H9 (cell line): ENCODE data around the gene FAM81A. TPM values are rescaled to one million over a fixed set of nuclear protein-coding genes. Genes with fewer than 3 reads are reported as not detected.

Experiments used
- DNase-seq: peaks from one replicate; pipeline ENCODE4 v3.0.0-alpha.2; 2017
- H2AFZ ChIP-seq: one replicate; pipeline ENCODE4 v1.6.1; 2013; ENCODE audit warnings: mild to moderate bottlenecking, low read length, control low read depth, moderate library complexity
- H2AK5ac ChIP-seq: 2 replicates; pipeline ENCODE4 v1.6.1; 2013; ENCODE audit warnings: low read length, control low read depth, mixed read lengths; ENCODE audit not compliant: insufficient read length
- H2BK120ac ChIP-seq: one replicate; pipeline ENCODE4 v1.6.1; 2013; ENCODE audit warnings: low read depth, mild to moderate bottlenecking, low read length, control low read depth, inconsistent platforms; ENCODE audit not compliant: poor library complexity, severe bottlenecking
- H2BK12ac ChIP-seq: 2 replicates; pipeline ENCODE4 v1.6.1; 2013; ENCODE audit warnings: low read length, control low read depth, mixed read lengths, low read depth; ENCODE audit not compliant: insufficient read length
- H2BK15ac ChIP-seq: 2 replicates; pipeline ENCODE4 v1.6.1; 2013; ENCODE audit warnings: low read depth, low read length, control low read depth
- H2BK20ac ChIP-seq: one replicate; pipeline ENCODE4 v1.6.1; 2013; ENCODE audit warnings: low read depth, mild to moderate bottlenecking, low read length, control low read depth, inconsistent platforms; ENCODE audit not compliant: poor library complexity, severe bottlenecking
- H2BK5ac ChIP-seq: 2 replicates; pipeline ENCODE4 v1.6.1; 2013; ENCODE audit warnings: low read length, control low read depth, mixed read lengths; ENCODE audit not compliant: insufficient read length
- H3K14ac ChIP-seq: 2 replicates; pipeline ENCODE4 v1.6.1; 2013; ENCODE audit warnings: low read length, control low read depth; ENCODE audit not compliant: insufficient read depth
- H3K18ac ChIP-seq: 2 replicates; pipeline ENCODE4 v1.6.1; 2013; ENCODE audit warnings: low read depth, mild to moderate bottlenecking, mixed read lengths, low read length, control low read depth; ENCODE audit not compliant: insufficient read length
- H3K23ac ChIP-seq: 2 replicates; pipeline ENCODE4 v1.6.1; 2013; ENCODE audit warnings: low read length, control low read depth, mixed read lengths, low read depth; ENCODE audit not compliant: insufficient read length
- H3K23me2 ChIP-seq: 2 replicates; pipeline ENCODE4 v1.6.1; 2013; ENCODE audit warnings: low read depth, mild to moderate bottlenecking, mixed read lengths, low read length, control low read depth; ENCODE audit not compliant: insufficient read length, poor library complexity, severe bottlenecking
- H3K27ac ChIP-seq: 2 replicates; pipeline ENCODE4 v1.5.1; 2013; ENCODE audit warnings: low read length, control low read depth, mixed read lengths, low read depth; ENCODE audit not compliant: insufficient read length
- H3K27me3 ChIP-seq: 2 replicates; pipeline ENCODE4 v1.6.1; 2013; ENCODE audit warnings: low read length, control low read depth, inconsistent platforms; ENCODE audit not compliant: insufficient read depth
- H3K4ac ChIP-seq: 2 replicates; pipeline ENCODE4 v1.6.1; 2013; ENCODE audit warnings: low read depth, mild to moderate bottlenecking, control low read depth, inconsistent platforms, low read length, moderate library complexity
- H3K4me1 ChIP-seq: 2 replicates; pipeline ENCODE4 v1.6.1; 2013; ENCODE audit warnings: low read length, control low read depth, inconsistent platforms; ENCODE audit not compliant: insufficient read depth
- H3K4me2 ChIP-seq: 2 replicates; pipeline ENCODE4 v1.6.1; 2013; ENCODE audit warnings: low read length, control low read depth, mixed read lengths; ENCODE audit not compliant: insufficient read length, insufficient read depth
- H3K56ac ChIP-seq: 2 replicates; pipeline ENCODE4 v1.6.1; 2013; ENCODE audit warnings: low read depth, mild to moderate bottlenecking, mixed read lengths, low read length, control low read depth; ENCODE audit not compliant: insufficient read length
- H3K79me1 ChIP-seq: 2 replicates; pipeline ENCODE4 v1.6.1; 2013; ENCODE audit warnings: low read depth, mild to moderate bottlenecking, moderate library complexity, low read length, control low read depth, inconsistent platforms; ENCODE audit not compliant: insufficient read depth, poor library complexity, severe bottlenecking
- H3K79me2 ChIP-seq: 2 replicates; pipeline ENCODE4 v1.6.1; 2013; ENCODE audit warnings: low read length, control low read depth, inconsistent platforms; ENCODE audit not compliant: insufficient read depth
- H3K9ac ChIP-seq: 2 replicates; pipeline ENCODE4 v1.6.1; 2013; ENCODE audit warnings: low read length, control low read depth, mixed read lengths; ENCODE audit not compliant: insufficient read length; ENCODE audit errors: extremely low read depth
- H3K9me3 ChIP-seq: one replicate; pipeline ENCODE4 v1.6.1; 2013; ENCODE audit warnings: low read depth, low read length, inconsistent platforms; ENCODE audit not compliant: control insufficient read depth
- H3T11ph ChIP-seq: one replicate; pipeline ENCODE4 v1.6.1; 2013; ENCODE audit warnings: mild to moderate bottlenecking, low read length, control low read depth, inconsistent platforms
- H4K20me1 ChIP-seq: one replicate; pipeline ENCODE4 v1.6.1; 2013; ENCODE audit not compliant: control insufficient read depth, insufficient read length, insufficient read depth
- H4K5ac ChIP-seq: 2 replicates; pipeline ENCODE4 v1.6.1; 2013; ENCODE audit warnings: low read depth, mild to moderate bottlenecking, mixed read lengths, low read length, control low read depth; ENCODE audit not compliant: insufficient read length
- H4K8ac ChIP-seq: replicated peaks from 2 replicates; pipeline ENCODE4 v1.6.1; 2013; ENCODE audit warnings: low read length, control low read depth, mixed read lengths, low read depth; ENCODE audit not compliant: insufficient read length
- H4K91ac ChIP-seq: 2 replicates; pipeline ENCODE4 v1.6.1; 2013; ENCODE audit warnings: low read depth, mild to moderate bottlenecking, moderate library complexity, mixed read lengths, low read length, control low read depth; ENCODE audit not compliant: insufficient read length
- H3K27ac Mint-ChIP-seq, 3 experiments: 2 replicates in 2 of 3; 3 replicates in 1 of 3; pipeline ENCODE4 v1.8.0; 2020 to 2021; ENCODE audit warnings: mixed read lengths in 3 of 3, mild to moderate bottlenecking in 1 of 3, moderate library complexity in 1 of 3
- H3K27me3 Mint-ChIP-seq: 2 replicates; pipeline ENCODE4 v1.8.0; 2021; ENCODE audit warnings: low read depth, mild to moderate bottlenecking, moderate library complexity, mixed read lengths
- H3K36me3 Mint-ChIP-seq, 3 experiments: 2 replicates in 2 of 3; 3 replicates in 1 of 3; pipeline ENCODE4 v1.8.0; 2020 to 2021; ENCODE audit warnings: low read depth in 3 of 3, mixed read lengths in 3 of 3; ENCODE audit not compliant: insufficient read depth in 1 of 3
- H3K4me1 Mint-ChIP-seq, 2 experiments: 2 replicates each; pipeline ENCODE4 v1.8.0; 2020; ENCODE audit warnings: mixed read lengths in 2 of 2
- H3K4me3 Mint-ChIP-seq, 2 experiments: 2 replicates in 1 of 2; 3 replicates in 1 of 2; pipeline ENCODE4 v1.8.0; 2020 to 2021; ENCODE audit warnings: mild to moderate bottlenecking in 2 of 2, mixed read lengths in 2 of 2, moderate library complexity in 1 of 2
- H3K9me3 Mint-ChIP-seq, 2 experiments: 2 replicates in 1 of 2; 3 replicates in 1 of 2; pipeline ENCODE4 v1.8.0; 2020; ENCODE audit warnings: mild to moderate bottlenecking in 2 of 2, mixed read lengths in 2 of 2, moderate library complexity in 1 of 2
- WGBS: extraction: QIAGEN DNeasy Blood & Tissue Kit; methylation state at CpG from one replicate; pipeline ENCODE4 v1.1.7; 2013; ENCODE audit warnings: missing lambda C conversion rate, low lambda C conversion rate, mixed read lengths; ENCODE audit not compliant: insufficient read length; ENCODE audit errors: extremely low coverage; 5-methylcytosine and 5-hydroxymethylcytosine counted together
- total RNA-seq: library from RNA; stranded (reverse); gene quantifications from 2 replicates; pipeline ENCODE4 v1.2.1, GENCODE V29; 2021
- TF ChIP-seq, protein P1 (sequence below): fragments of 200-600 bp; sonication (generic); conservative IDR thresholded peaks from 3 replicates; pipeline ENCODE4 v1.8.0; 2021; ENCODE audit warnings: antibody characterized with exemption, mild to moderate bottlenecking

Gene FAM81A
- total RNA-seq, 1 experiment from 2014 or later = 1.7 TPM

DNA sequence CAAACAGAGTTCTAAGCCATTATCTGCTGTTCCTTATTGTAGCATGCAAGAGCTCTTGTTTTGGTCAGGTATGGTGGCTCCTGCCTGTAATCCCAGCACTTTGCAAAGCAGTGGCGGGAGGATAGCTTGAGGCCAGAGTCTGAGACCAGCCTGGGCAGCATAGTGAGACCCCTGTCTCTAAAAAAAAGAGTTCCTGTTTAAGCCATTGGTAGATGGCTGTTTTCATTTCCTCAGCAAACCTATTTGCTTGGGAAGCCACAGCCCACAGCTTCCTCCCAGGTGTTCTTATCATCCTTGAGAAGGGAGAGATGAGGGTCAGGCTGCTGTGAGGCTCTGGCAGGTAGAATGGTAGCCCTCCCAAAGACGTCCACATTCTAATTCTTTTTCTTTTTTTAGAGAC is 24.4 kb upstream of the FAM81A start:
- TF ChIP-seq, protein P1, sequence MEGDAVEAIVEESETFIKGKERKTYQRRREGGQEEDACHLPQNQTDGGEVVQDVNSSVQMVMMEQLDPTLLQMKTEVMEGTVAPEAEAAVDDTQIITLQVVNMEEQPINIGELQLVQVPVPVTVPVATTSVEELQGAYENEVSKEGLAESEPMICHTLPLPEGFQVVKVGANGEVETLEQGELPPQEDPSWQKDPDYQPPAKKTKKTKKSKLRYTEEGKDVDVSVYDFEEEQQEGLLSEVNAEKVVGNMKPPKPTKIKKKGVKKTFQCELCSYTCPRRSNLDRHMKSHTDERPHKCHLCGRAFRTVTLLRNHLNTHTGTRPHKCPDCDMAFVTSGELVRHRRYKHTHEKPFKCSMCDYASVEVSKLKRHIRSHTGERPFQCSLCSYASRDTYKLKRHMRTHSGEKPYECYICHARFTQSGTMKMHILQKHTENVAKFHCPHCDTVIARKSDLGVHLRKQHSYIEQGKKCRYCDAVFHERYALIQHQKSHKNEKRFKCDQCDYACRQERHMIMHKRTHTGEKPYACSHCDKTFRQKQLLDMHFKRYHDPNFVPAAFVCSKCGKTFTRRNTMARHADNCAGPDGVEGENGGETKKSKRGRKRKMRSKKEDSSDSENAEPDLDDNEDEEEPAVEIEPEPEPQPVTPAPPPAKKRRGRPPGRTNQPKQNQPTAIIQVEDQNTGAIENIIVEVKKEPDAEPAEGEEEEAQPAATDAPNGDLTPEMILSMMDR = no peak
- Histone ChIP-seq H3K4me1 (no peaks in the 10 kb centered on the region), H3K27me3 (no peaks in the 10 kb centered on the region), H3K18ac (no peak overlapping the region), H3K79me1 (no peaks in the 10 kb centered on the region), H2BK5ac (no peak overlapping the region), H2BK15ac (no peak overlapping the region), H4K5ac (no peak overlapping the region), H3K9ac (no peak overlapping the region), H2BK12ac (no peak overlapping the region), H3K56ac (no peak overlapping the region), H2BK120ac (no peak overlapping the region), H3K27ac (no peak overlapping the region), H3K23me2 (no peaks in the 10 kb centered on the region), H2AK5ac (no peak overlapping the region), H3K23ac (no peak overlapping the region), H4K8ac (no peak overlapping the region), H3K79me2 (no peaks in the 10 kb centered on the region), H2BK20ac (no peak overlapping the region), H4K91ac (no peak overlapping the region), H3K4me2 (no peak overlapping the region), H3K4ac (no peak overlapping the region), H4K20me1 (no peaks in the 10 kb centered on the region), H3T11ph (no peak overlapping the region), H2AFZ (no peak overlapping the region), H3K14ac (no peak overlapping the region), H3K9me3 (no peaks in the 10 kb centered on the region)
- Mint-ChIP-seq H3K9me3 (no peaks in the 10 kb centered on the region), H3K4me1 (peaks cover 6 to 18% of the 10 kb centered on the region in 2 experiments; a peak in 3 of 4 replicates), H3K27me3 (peaks cover 5% of the 10 kb centered on the region), H3K4me3 (no peak overlapping the region), H3K36me3 (no peaks in the 10 kb centered on the region), H3K27ac (no peak overlapping the region)
- WGBS = no CpG with 5 or more reads among the region's 2 CpGs
- DNase-seq = no peak
